ENCODE results near the gene ZNF346.

ZNF346 gene

DNA sequence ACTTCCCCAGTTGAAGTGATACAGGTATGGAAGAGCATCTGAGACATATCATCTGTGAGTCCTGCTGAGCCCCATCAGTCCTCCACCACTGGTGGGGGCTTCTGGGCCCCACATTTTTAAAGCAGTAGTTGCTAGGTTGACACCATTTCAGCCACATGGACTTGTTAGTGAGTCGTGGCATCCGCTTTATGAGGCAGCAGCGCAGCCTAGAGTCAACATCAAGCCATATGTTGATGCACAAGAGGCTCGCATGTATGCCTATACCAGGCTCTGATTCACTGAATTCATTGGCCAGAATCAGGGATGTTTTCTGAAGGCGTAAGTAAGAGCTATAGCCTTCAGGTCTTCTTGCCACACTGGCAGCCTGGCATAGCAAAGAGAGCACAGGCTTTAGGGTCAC lies 26.8 kb downstream of the ZNF346 start:
- H3K79me1 ChIP-seq (ENCODE audit: low read length), result no peaks in the 10 kb centered on the region
- no peak overlapping the region for H2BK5ac ChIP-seq (ENCODE audit: low read length)
- no CpG with 5 or more reads among the region's 5 CpGs for WGBS (ENCODE audit: extremely low coverage, insufficient coverage, low lambda C conversion rate)
- no peak overlapping the region for H2AK5ac ChIP-seq (ENCODE audit: low read length)
- peaks cover 5% of the 10 kb centered on the region for H3K36me3 ChIP-seq (ENCODE audit: control insufficient read depth, insufficient read depth, low read length)
- H3K4me3 ChIP-seq (ENCODE audit: low read length), result no peak overlapping the region
- no peak overlapping the region for H4K8ac ChIP-seq (ENCODE audit: low read depth, low read length)
- no peak overlapping the region for H3K9ac ChIP-seq (ENCODE audit: low read length)
- no peaks in the 10 kb centered on the region for H3K27me3 ChIP-seq (ENCODE audit: insufficient read depth, low read length, poor library complexity)
- no peaks in the 10 kb centered on the region for H3K79me2 ChIP-seq (ENCODE audit: control insufficient read depth, insufficient read depth, low read length)
- no peak overlapping the region for H3K4me2 ChIP-seq (ENCODE audit: low read length)
- H3K4ac ChIP-seq (ENCODE audit: low read depth, low read length), result no peak overlapping the region
- no peak overlapping the region for H3K27ac ChIP-seq (ENCODE audit: low read depth, low read length)
- no peak overlapping the region for H3K56ac ChIP-seq (ENCODE audit: low read length)
- no peak overlapping the region for H2BK15ac ChIP-seq (replicated peaks; ENCODE audit: low read depth)
- H3K23ac ChIP-seq (ENCODE audit: low read length), result no peak overlapping the region
- no peak for DNase-seq
- H3K4me1 ChIP-seq (ENCODE audit: control insufficient read depth, low read depth, low read length), result no peaks in the 10 kb centered on the region
- no peak overlapping the region for H2BK120ac ChIP-seq (ENCODE audit: low read depth, low read length)
- H4K5ac ChIP-seq (ENCODE audit: low read length), result no peak overlapping the region
- no peak overlapping the region for H3K18ac ChIP-seq (ENCODE audit: low read length)

DNA sequence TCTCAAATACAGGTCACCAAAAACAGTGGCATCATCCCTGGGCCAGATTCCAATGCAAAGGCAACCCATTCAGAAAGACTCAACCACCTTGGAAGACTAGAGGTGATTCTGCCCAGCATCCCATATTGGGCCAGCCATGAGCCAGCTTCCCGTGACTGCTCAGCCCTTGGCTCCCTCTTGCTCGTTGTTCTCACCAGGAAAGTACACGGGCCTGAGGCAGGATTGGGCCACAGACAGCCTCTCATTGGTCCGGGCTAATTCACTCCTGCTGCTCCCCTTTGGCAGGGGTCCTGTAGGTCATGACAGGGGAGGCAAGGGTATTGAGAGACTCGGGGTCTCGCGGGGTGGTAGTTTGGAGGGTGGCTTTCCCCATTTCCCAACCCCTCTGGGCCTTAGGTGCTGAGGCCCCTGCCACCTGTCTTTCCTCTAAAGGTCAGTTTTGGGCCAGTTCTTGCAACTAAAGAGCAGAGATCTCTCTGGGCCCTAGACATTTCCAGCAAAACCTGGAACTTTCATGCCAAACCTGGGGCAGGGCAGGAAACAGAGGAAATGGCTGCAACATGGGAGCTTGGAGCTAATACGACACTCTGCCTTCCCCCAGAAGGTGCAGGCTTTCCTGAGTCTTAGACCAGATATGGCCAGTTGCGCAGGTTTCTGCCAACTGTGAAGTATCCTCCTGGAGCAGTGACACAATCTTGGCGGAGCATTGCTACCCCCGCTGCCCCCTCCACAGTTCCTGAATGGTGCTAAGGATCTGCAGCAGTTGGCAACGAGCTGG lies 42.2 kb downstream of the ZNF346 start:
- H3K18ac ChIP-seq (ENCODE audit: low read length), result no peak overlapping the region
- no peak for DNase-seq
- no peak overlapping the region for H3K23ac ChIP-seq (ENCODE audit: low read length)
- no peak overlapping the region for H2AK5ac ChIP-seq (ENCODE audit: low read length)
- H2BK120ac ChIP-seq (ENCODE audit: low read depth, low read length), result no peak overlapping the region
- H4K8ac ChIP-seq (ENCODE audit: low read depth, low read length), result no peak overlapping the region
- H3K4ac ChIP-seq (ENCODE audit: low read depth, low read length), result no peak overlapping the region
- no peak overlapping the region for H3K4me3 ChIP-seq (ENCODE audit: low read length)
- no peaks in the 10 kb centered on the region for H3K79me2 ChIP-seq (ENCODE audit: control insufficient read depth, insufficient read depth, low read length)
- H3K79me1 ChIP-seq (ENCODE audit: low read length), result no peaks in the 10 kb centered on the region
- no peak overlapping the region for H3K27ac ChIP-seq (ENCODE audit: low read depth, low read length)
- H2BK5ac ChIP-seq (ENCODE audit: low read length), result no peak overlapping the region
- H3K27me3 ChIP-seq (ENCODE audit: insufficient read depth, low read length, poor library complexity), result no peaks in the 10 kb centered on the region
- peaks cover 3% of the 10 kb centered on the region for H3K36me3 ChIP-seq (ENCODE audit: control insufficient read depth, insufficient read depth, low read length)
- H4K5ac ChIP-seq (ENCODE audit: low read length), result no peak overlapping the region
- no CpG with 5 or more reads among the region's 12 CpGs for WGBS (ENCODE audit: extremely low coverage, insufficient coverage, low lambda C conversion rate)
- H3K9ac ChIP-seq (ENCODE audit: low read length), result no peak overlapping the region
- H3K4me1 ChIP-seq (ENCODE audit: control insufficient read depth, low read depth, low read length), result no peaks in the 10 kb centered on the region
- H2BK15ac ChIP-seq (replicated peaks; ENCODE audit: low read depth), result no peak overlapping the region
- no peak overlapping the region for H3K56ac ChIP-seq (ENCODE audit: low read length)
- no peak overlapping the region for H3K4me2 ChIP-seq (ENCODE audit: low read length)

DNA sequence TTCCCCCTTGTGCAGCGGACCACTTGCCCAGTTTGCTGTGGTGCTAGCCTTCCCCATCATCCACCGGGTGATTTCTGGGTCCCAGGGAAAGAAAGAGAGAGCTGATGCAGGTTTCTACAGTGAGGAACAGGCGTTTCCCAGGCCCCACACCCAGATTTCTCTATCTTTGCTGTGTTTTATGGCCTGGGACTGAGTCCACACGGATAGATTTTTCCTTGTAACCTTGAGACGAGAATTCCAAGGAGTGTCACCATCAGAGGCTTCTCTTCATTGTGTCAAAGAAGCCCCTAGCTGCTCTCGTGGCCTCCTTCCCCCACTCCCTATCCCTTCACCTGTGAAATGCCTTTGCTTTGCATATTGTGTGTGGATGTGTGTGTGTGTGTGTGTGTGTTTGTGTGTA lies 43.0 kb downstream of the ZNF346 start:
- Histone ChIP-seq H2AK5ac (ENCODE audit: low read length) (no peak overlapping the region), H3K79me1 (ENCODE audit: low read length) (no peaks in the 10 kb centered on the region), H2BK5ac (ENCODE audit: low read length) (no peak overlapping the region), H4K8ac (ENCODE audit: low read depth, low read length) (no peak overlapping the region), H3K79me2 (ENCODE audit: control insufficient read depth, insufficient read depth, low read length) (no peaks in the 10 kb centered on the region), H3K4me2 (ENCODE audit: low read length) (no peak overlapping the region), H3K4me3 (ENCODE audit: low read length) (no peak overlapping the region), H3K27me3 (ENCODE audit: insufficient read depth, low read length, poor library complexity) (no peaks in the 10 kb centered on the region), H2BK120ac (ENCODE audit: low read depth, low read length) (no peak overlapping the region), H4K5ac (ENCODE audit: low read length) (no peak overlapping the region), H3K27ac (ENCODE audit: low read depth, low read length) (no peak overlapping the region), H3K56ac (ENCODE audit: low read length) (no peak overlapping the region), H3K4ac (ENCODE audit: low read depth, low read length) (no peak overlapping the region), H3K18ac (ENCODE audit: low read length) (no peak overlapping the region), H3K4me1 (ENCODE audit: control insufficient read depth, low read depth, low read length) (no peaks in the 10 kb centered on the region), H3K36me3 (ENCODE audit: control insufficient read depth, insufficient read depth, low read length) (peaks cover 3% of the 10 kb centered on the region), H3K23ac (ENCODE audit: low read length) (no peak overlapping the region), H2BK15ac (replicated peaks; ENCODE audit: low read depth) (no peak overlapping the region), H3K9ac (ENCODE audit: low read length) (no peak overlapping the region)
- DNase-seq, result no peak
- no CpG with 5 or more reads among the region's 6 CpGs for WGBS (ENCODE audit: extremely low coverage, insufficient coverage, low lambda C conversion rate)

DNA sequence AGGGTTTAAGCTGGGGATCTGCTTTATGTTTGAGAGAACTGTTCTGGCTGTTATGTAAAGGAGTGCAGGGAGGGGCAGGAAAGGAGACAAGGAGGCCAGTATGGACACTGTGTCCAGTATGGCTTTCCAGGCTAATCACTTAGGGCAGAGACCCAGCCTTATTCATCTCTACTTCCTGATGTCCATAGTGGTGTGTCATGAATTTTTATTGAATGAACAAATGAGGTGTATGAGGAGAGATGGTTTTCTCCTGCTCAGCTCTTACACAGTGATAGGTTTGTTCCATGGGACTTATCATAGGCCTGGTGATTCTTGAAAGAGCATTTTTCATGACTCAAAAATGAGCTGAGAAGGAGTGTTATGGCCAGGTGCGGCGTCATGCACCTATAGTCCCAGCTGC lies 43.7 kb downstream of the ZNF346 start:
- Histone ChIP-seq H3K4me2 (ENCODE audit: low read length) (no peak overlapping the region), H3K79me2 (ENCODE audit: control insufficient read depth, insufficient read depth, low read length) (no peaks in the 10 kb centered on the region), H3K4me3 (ENCODE audit: low read length) (no peak overlapping the region), H3K4me1 (ENCODE audit: control insufficient read depth, low read depth, low read length) (no peaks in the 10 kb centered on the region), H2AK5ac (ENCODE audit: low read length) (no peak overlapping the region), H2BK5ac (ENCODE audit: low read length) (no peak overlapping the region), H3K9ac (ENCODE audit: low read length) (no peak overlapping the region), H3K23ac (ENCODE audit: low read length) (no peak overlapping the region), H3K79me1 (ENCODE audit: low read length) (no peaks in the 10 kb centered on the region), H2BK120ac (ENCODE audit: low read depth, low read length) (no peak overlapping the region), H3K4ac (ENCODE audit: low read depth, low read length) (no peak overlapping the region), H3K56ac (ENCODE audit: low read length) (no peak overlapping the region), H3K27ac (ENCODE audit: low read depth, low read length) (no peak overlapping the region), H3K36me3 (ENCODE audit: control insufficient read depth, insufficient read depth, low read length) (peaks cover 3% of the 10 kb centered on the region), H3K27me3 (ENCODE audit: insufficient read depth, low read length, poor library complexity) (no peaks in the 10 kb centered on the region), H4K5ac (ENCODE audit: low read length) (no peak overlapping the region), H4K8ac (ENCODE audit: low read depth, low read length) (no peak overlapping the region), H3K18ac (ENCODE audit: low read length) (no peak overlapping the region), H2BK15ac (replicated peaks; ENCODE audit: low read depth) (no peak overlapping the region)
- WGBS (ENCODE audit: extremely low coverage, insufficient coverage, low lambda C conversion rate), result no CpG with 5 or more reads among the region's 2 CpGs
- DNase-seq, result no peak

DNA sequence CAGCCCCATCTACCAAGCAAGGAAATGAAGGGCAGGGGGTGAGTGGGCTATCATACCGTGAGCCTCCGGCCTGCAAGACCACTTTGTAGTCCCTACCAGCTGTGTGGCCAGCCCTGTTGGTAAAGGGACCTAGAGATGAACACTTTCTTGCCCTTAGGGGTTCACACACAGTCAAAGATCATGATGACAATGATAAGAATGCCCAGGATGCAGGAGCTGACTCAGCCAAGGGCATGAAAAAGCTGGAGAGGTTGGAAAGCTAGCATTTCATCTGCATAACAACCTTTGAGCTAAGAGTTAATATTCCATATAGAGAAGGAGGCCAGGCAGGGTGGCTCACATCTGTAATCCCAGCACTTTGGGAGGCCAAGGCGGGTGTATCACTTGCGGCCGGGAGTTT lies 45.0 kb downstream of the ZNF346 start:
- H3K4me1 ChIP-seq (ENCODE audit: control insufficient read depth, low read depth, low read length), result no peaks in the 10 kb centered on the region
- no peaks in the 10 kb centered on the region for H3K79me1 ChIP-seq (ENCODE audit: low read length)
- no CpG with 5 or more reads among the region's 5 CpGs for WGBS (ENCODE audit: extremely low coverage, insufficient coverage, low lambda C conversion rate)
- H2BK15ac ChIP-seq (replicated peaks; ENCODE audit: low read depth), result no peak overlapping the region
- H3K4me3 ChIP-seq (ENCODE audit: low read length), result no peak overlapping the region
- no peak overlapping the region for H3K23ac ChIP-seq (ENCODE audit: low read length)
- H3K56ac ChIP-seq (ENCODE audit: low read length), result no peak overlapping the region
- no peak overlapping the region for H3K9ac ChIP-seq (ENCODE audit: low read length)
- H3K27ac ChIP-seq (ENCODE audit: low read depth, low read length), result no peak overlapping the region
- H4K8ac ChIP-seq (ENCODE audit: low read depth, low read length), result no peak overlapping the region
- H3K4ac ChIP-seq (ENCODE audit: low read depth, low read length), result no peak overlapping the region
- no peaks in the 10 kb centered on the region for H3K27me3 ChIP-seq (ENCODE audit: insufficient read depth, low read length, poor library complexity)
- peaks cover 3% of the 10 kb centered on the region for H3K36me3 ChIP-seq (ENCODE audit: control insufficient read depth, insufficient read depth, low read length)
- no peak overlapping the region for H2BK120ac ChIP-seq (ENCODE audit: low read depth, low read length)
- no peak overlapping the region for H4K5ac ChIP-seq (ENCODE audit: low read length)
- H2AK5ac ChIP-seq (ENCODE audit: low read length), result no peak overlapping the region
- H2BK5ac ChIP-seq (ENCODE audit: low read length), result no peak overlapping the region
- DNase-seq, result no peak
- H3K4me2 ChIP-seq (ENCODE audit: low read length), result no peak overlapping the region
- no peak overlapping the region for H3K18ac ChIP-seq (ENCODE audit: low read length)
- H3K79me2 ChIP-seq (ENCODE audit: control insufficient read depth, insufficient read depth, low read length), result no peaks in the 10 kb centered on the region

Measured in mesendoderm (in vitro differentiated cells).